Natural killer cell (primary cell): ENCODE data around the gene NKD1. TPM values are rescaled to one million over a fixed set of nuclear protein-coding genes. Genes with fewer than 3 reads are reported as not detected.

Experiments
- ATAC-seq, 3 donors: fragments of 150-1000 bp in 2 of 3; fragments of 200-7000 bp in 1 of 3; cut with Tn5 transposase; 1 replicate in 1 of 3; 2 replicates in 2 of 3; pipeline ENCODE4 v1.10.0; 2021; ENCODE audit warnings: mild to moderate bottlenecking in 2 of 3, moderate library complexity in 2 of 3
- DNase-seq, 2 donors: peaks; one replicate each; pipeline versions ENCODE4 v3.0.0 to v3.0.0-alpha.2; 2013 to 2021; ENCODE audit warnings: mixed read lengths in 1 of 2
- H3K27ac ChIP-seq: one replicate; pipeline ENCODE4 v1.5.1; 2013; ENCODE audit warnings: mild to moderate bottlenecking, low read length
- H3K27me3 ChIP-seq: one replicate; pipeline ENCODE4 v1.6.1; 2013; ENCODE audit warnings: low read length; ENCODE audit not compliant: control insufficient read depth, insufficient read depth
- H3K36me3 ChIP-seq: one replicate; pipeline ENCODE4 v1.6.1; 2013; ENCODE audit warnings: low read length; ENCODE audit not compliant: control insufficient read depth, insufficient read depth
- H3K4me1 ChIP-seq: one replicate; pipeline ENCODE4 v1.6.1; 2013; ENCODE audit warnings: low read length; ENCODE audit not compliant: control insufficient read depth, insufficient read depth
- H3K4me3 ChIP-seq: one replicate; pipeline ENCODE4 v1.5.1; 2013; ENCODE audit warnings: low read length
- H3K9me3 ChIP-seq: one replicate; pipeline ENCODE4 v1.6.1; 2013; ENCODE audit warnings: low read length; ENCODE audit not compliant: control insufficient read depth, insufficient read depth
- H3K27ac Mint-ChIP-seq, 2 donors: one replicate each; pipeline ENCODE4 v1.8.0; 2022; ENCODE audit warnings: mild to moderate bottlenecking in 2 of 2, mixed read lengths in 2 of 2, moderate library complexity in 1 of 2
- H3K27me3 Mint-ChIP-seq, 2 donors: one replicate each; pipeline ENCODE4 v1.8.0; 2022; ENCODE audit warnings: low read depth in 2 of 2, mixed read lengths in 2 of 2
- H3K36me3 Mint-ChIP-seq: one replicate; pipeline ENCODE4 v1.8.0; 2022; ENCODE audit warnings: mixed read lengths
- H3K4me1 Mint-ChIP-seq, 2 donors: one replicate each; pipeline ENCODE4 v1.8.0; 2022; ENCODE audit warnings: mixed read lengths in 2 of 2
- H3K4me3 Mint-ChIP-seq: one replicate; pipeline ENCODE4 v1.8.0; 2022; ENCODE audit warnings: mild to moderate bottlenecking, moderate library complexity, mixed read lengths
- H3K9me3 Mint-ChIP-seq, 2 donors: one replicate each; pipeline ENCODE4 v1.8.0; 2022; ENCODE audit warnings: mixed read lengths in 2 of 2
- CTCF ChIP-seq: fragments of 200-600 bp; IDR thresholded peaks from one replicate; pipeline ENCODE4 v1.8.0; 2022; ENCODE audit warnings: antibody characterized with exemption
- WGBS: methylation state at CpG from one replicate; pipeline ENCODE4 v1.1.7; 2013; ENCODE audit warnings: missing lambda C conversion rate; ENCODE audit not compliant: insufficient coverage; 5-methylcytosine and 5-hydroxymethylcytosine counted together
- intact Hi-C: fragments of 100-400 bp; cut with micrococcal nuclease; formaldehyde crosslinking; loops from one replicate; pipeline ENCODE4 v1.14.2; 2022
- total RNA-seq, 4 donors: library from RNA; stranded (reverse); fragments of 120-200 nt in 1 of 4; gene quantifications; one replicate each; pipeline versions ENCODE4 v1.2.3 to v1.2.4, GENCODE V29; 2013 to 2022

Gene NKD1
- total RNA-seq, 3 donors from 2014 or later (not counting 1 experiment from before 2014, with no cell fraction given): 0.75 to 1.5 (median 1.0) TPM

DNA sequence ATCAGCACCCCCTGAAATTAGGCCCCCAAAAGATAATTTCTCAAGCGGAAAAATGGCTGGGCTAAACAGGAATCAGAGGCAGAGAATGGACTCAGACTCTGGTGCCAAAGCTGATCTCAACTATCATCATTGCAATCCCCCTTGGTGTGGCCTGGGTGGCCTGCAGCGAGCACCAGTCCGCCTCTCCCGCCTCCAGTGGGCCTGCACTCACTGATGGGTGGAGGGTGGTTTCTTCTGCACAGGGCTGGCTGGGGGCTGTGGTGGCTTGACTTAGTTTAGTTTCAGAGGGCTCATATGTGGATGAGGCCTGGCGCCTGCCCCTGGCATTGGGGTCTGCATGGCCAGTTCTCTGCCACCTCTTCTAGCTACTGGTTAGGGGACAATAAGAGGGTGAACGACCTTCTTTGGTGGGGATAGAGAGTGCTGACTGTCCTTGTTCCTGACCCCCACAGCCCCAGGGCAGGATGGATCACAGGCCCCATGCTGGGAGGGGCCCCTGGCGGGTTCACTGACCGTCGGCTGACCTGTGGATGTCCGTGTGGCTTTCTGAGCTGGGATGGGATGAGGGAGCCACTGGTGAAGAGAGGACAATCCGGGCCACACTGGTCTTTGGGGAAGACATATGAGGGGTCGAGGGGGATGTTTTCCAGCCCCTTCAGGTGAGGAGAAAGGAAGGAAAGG is 70.2 kb downstream of the NKD1 start:
- Mint-ChIP-seq H3K36me3 (no peaks in the 10 kb centered on the region), H3K9me3 (no peaks in the 10 kb centered on the region), H3K27ac (no peak overlapping the region), H3K27me3 (no peaks in the 10 kb centered on the region), H3K4me1 (no peaks in the 10 kb centered on the region), H3K4me3 (no peak overlapping the region)
- no peaks in the 10 kb centered on the region for H3K9me3 ChIP-seq
- no peaks in the 10 kb centered on the region for H3K36me3 ChIP-seq
- H3K27me3 ChIP-seq: no peaks in the 10 kb centered on the region
- H3K4me1 ChIP-seq: no peaks in the 10 kb centered on the region
- intact Hi-C loops: no loop called here
- WGBS: 94% methylated on average over 12 of the region's 12 CpGs
- H3K27ac ChIP-seq: no peak overlapping the region
- TF ChIP-seq CTCF: no peak
- no peak for DNase-seq
- H3K4me3 ChIP-seq: no peak overlapping the region
- ATAC-seq: no peak

DNA sequence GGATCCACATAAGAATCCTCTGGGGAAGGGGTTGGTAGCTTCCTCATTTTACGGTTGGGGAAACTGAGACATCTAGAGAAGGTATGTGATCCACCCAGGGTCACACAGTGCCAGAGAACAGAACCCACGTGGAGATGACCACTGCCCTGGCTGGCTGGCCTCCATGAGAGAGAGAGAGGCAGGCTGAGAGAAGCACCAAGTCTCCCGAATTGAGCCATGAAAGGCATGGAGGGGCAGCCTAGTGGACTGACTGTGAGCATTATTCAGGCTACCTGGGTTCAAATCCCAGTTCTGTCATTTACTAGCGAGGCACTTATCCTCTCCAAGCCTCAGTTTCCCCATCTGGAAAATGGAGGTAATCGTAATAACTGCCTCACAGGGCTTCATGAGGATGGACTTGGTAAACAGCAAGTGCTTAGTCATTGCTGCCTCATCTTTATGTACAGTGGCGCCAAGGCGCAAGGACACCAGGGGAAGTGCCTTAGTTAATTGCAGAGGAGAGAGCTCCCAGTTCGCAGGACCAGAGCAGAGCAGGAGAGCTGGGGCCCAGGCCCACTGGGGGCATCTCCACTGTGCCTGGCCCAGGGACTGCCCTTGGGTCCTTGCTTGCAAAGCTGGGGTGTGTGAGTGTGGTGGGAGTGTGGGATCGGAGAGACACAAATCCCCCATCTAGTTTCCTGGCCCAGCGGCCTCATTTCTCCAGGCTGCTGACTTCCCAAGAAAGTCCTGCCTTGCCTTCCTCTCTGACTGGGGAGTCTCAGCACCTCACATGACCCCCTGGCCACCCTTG is 71.7 kb downstream of the NKD1 start:
- H3K27me3 ChIP-seq: no peaks in the 10 kb centered on the region
- no peak overlapping the region for H3K4me3 ChIP-seq
- no peaks in the 10 kb centered on the region for H3K9me3 ChIP-seq
- H3K9me3 Mint-ChIP-seq: no peaks in the 10 kb centered on the region
- no peak overlapping the region for H3K27ac Mint-ChIP-seq
- no peaks in the 10 kb centered on the region for H3K4me1 ChIP-seq
- no peak overlapping the region for H3K27ac ChIP-seq
- no peaks in the 10 kb centered on the region for H3K36me3 ChIP-seq
- H3K27me3 Mint-ChIP-seq: no peaks in the 10 kb centered on the region
- DNase-seq (no peak), ATAC-seq (no peak)
- 89% methylated on average over 9 of the region's 10 CpGs for WGBS
- intact Hi-C loops: no loop called here
- no peaks in the 10 kb centered on the region for H3K4me1 Mint-ChIP-seq
- H3K36me3 Mint-ChIP-seq: no peaks in the 10 kb centered on the region
- no peak overlapping the region for H3K4me3 Mint-ChIP-seq
- TF ChIP-seq CTCF: no peak

- 93% methylated on average over 11 of the region's 11 CpGs for WGBS
- Histone ChIP-seq H3K27me3 (no peaks in the 10 kb centered on the region), H3K27ac (no peak overlapping the region), H3K4me3 (no peak overlapping the region), H3K9me3 (no peaks in the 10 kb centered on the region), H3K36me3 (no peaks in the 10 kb centered on the region), H3K4me1 (no peaks in the 10 kb centered on the region)
- DNase-seq (no peak), ATAC-seq (no peak)
- TF ChIP-seq CTCF: no peak
- Mint-ChIP-seq H3K27me3 (no peaks in the 10 kb centered on the region), H3K27ac (no peak overlapping the region), H3K4me3 (no peak overlapping the region), H3K36me3 (no peaks in the 10 kb centered on the region), H3K9me3 (no peaks in the 10 kb centered on the region), H3K4me1 (no peaks in the 10 kb centered on the region)
- intact Hi-C loops: no loop called here
Observed at GRCh38 chr16:50620646-50621451, 72.7 kb downstream of the NKD1 start.
